ENCODE data around the gene POU1F1. TPM values are rescaled to one million over a fixed set of nuclear protein-coding genes. Genes with fewer than 3 reads are reported as not detected.

Gene POU1F1
- total and polyA plus RNA-seq, 2 donors from 2014 or later = not detected

DNA sequence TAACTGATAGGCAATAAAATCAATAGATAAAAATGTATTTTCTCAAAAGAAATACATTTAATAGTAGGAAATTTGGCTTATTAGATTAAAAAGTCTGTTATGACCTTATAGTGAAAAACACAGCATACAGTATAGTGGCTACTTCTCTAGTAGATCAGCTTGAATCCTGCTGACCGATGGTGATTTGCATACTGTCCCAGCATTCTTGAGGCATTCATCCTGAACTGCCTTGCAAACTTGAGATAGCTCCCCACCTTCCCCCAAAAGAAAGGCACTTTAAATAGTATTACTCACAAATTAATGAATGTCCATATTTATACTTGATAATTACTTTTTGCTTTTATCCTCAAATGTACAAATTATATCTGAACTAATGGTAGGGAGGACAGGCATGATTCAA is 42.6 kb downstream of the POU1F1 start:
- peaks cover 0 to 6% (median 0%) of the 10 kb centered on the region in 3 donors for H3K36me3 ChIP-seq (ENCODE audit: control insufficient read depth in 2 of 3, insufficient read depth in 3 of 3, low read length in 3 of 3)
- H3K9ac ChIP-seq (ENCODE audit: low read length in 3 of 3) = no peak overlapping the region
- H3K9me3 ChIP-seq (ENCODE audit: control insufficient read depth in 2 of 3, insufficient read depth in 1 of 3, low read length in 3 of 3) = no peaks in the 10 kb centered on the region
- H3K4me1 ChIP-seq (ENCODE audit: control insufficient read depth in 2 of 3, insufficient read depth in 2 of 3, low read depth in 1 of 3, low read length in 3 of 3) = peaks cover 0 to 2% (median 0%) of the 10 kb centered on the region in 3 donors
- TF ChIP-seq, protein P1, sequence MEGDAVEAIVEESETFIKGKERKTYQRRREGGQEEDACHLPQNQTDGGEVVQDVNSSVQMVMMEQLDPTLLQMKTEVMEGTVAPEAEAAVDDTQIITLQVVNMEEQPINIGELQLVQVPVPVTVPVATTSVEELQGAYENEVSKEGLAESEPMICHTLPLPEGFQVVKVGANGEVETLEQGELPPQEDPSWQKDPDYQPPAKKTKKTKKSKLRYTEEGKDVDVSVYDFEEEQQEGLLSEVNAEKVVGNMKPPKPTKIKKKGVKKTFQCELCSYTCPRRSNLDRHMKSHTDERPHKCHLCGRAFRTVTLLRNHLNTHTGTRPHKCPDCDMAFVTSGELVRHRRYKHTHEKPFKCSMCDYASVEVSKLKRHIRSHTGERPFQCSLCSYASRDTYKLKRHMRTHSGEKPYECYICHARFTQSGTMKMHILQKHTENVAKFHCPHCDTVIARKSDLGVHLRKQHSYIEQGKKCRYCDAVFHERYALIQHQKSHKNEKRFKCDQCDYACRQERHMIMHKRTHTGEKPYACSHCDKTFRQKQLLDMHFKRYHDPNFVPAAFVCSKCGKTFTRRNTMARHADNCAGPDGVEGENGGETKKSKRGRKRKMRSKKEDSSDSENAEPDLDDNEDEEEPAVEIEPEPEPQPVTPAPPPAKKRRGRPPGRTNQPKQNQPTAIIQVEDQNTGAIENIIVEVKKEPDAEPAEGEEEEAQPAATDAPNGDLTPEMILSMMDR (IDR thresholded peaks at IDR 0.05; ENCODE audit: borderline replicate concordance, extremely low read depth, insufficient read depth) = no peak
- FAIRE-seq = no peak
- no peak overlapping the region for H3K27ac ChIP-seq (ENCODE audit: low read depth in 2 of 2, low read length in 2 of 2)
- DNase-seq = peak in 1 of 5 donors; percentile 23
- intact Hi-C loops (cut with DNase I) = no loop called here
- H3K27me3 ChIP-seq (ENCODE audit: control insufficient read depth, insufficient read depth, low read length) = no peaks in the 10 kb centered on the region
- no peak overlapping the region for H3K4me3 ChIP-seq (ENCODE audit: low read length in 3 of 3)

DNA sequence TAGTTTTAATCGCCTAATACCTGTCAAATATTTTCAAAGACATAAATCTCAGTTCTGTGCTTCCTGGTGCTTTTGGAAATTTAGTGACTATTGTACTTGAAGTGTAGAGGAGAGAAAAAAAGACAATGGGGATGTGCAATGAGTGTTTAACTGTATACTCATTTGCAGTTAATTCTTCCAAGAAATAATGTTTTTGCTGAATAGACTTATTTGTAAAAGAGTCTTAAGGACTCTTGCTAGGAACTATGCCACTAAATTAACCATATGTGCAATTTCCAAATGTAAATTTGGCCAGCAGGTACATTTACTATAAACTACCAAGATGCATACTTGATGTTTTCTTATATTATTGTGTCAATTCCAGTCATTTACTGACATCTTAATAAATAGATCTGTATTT is 47.3 kb downstream of the POU1F1 start:
- Histone ChIP-seq H3K9me3 (ENCODE audit: control insufficient read depth in 2 of 3, insufficient read depth in 1 of 3, low read length in 3 of 3) (no peaks in the 10 kb centered on the region), H3K4me3 (ENCODE audit: low read length in 3 of 3) (peak overlapping the region in 1 of 3 donors; percentile 87), H3K9ac (ENCODE audit: low read length in 3 of 3) (no peak overlapping the region), H3K27me3 (ENCODE audit: control insufficient read depth, insufficient read depth, low read length) (no peaks in the 10 kb centered on the region), H3K27ac (ENCODE audit: low read depth in 2 of 2, low read length in 2 of 2) (no peak overlapping the region), H3K4me1 (ENCODE audit: control insufficient read depth in 2 of 3, insufficient read depth in 2 of 3, low read depth in 1 of 3, low read length in 3 of 3) (peaks cover 0 to 7% (median 4%) of the 10 kb centered on the region in 3 donors), H3K36me3 (ENCODE audit: control insufficient read depth in 2 of 3, insufficient read depth in 3 of 3, low read length in 3 of 3) (no peaks in the 10 kb centered on the region)
- TF ChIP-seq, protein P1 (IDR thresholded peaks at IDR 0.05; ENCODE audit: borderline replicate concordance, extremely low read depth, insufficient read depth) = no peak
- intact Hi-C loops (cut with DNase I) = no loop called here
- DNase-seq (no peak), FAIRE-seq (no peak)

DNA sequence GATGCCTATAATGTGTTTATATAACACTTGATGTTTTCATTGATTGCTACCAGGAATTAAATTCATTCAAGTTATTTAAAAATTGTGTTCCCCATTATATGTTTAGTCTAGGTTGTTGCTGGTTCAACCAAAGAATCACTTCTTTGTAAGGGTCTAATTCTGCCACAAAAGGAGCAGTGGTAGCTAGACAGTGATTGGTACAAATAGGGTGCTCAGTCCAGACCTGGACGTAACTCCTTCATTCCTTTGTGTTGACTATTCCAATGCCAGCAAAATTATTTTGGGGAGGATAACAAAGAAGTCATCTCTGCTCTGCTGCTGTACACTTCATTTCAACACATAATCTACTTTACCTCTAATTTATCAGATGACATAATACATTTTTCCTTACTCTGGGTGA is 48.1 kb downstream of the POU1F1 start:
- Histone ChIP-seq H3K9me3 (ENCODE audit: control insufficient read depth in 2 of 3, insufficient read depth in 1 of 3, low read length in 3 of 3) (no peaks in the 10 kb centered on the region), H3K27me3 (ENCODE audit: control insufficient read depth, insufficient read depth, low read length) (no peaks in the 10 kb centered on the region), H3K27ac (ENCODE audit: low read depth in 2 of 2, low read length in 2 of 2) (no peak overlapping the region), H3K4me3 (ENCODE audit: low read length in 3 of 3) (peak overlapping the region; percentile 87 to 98 (median 96)), H3K9ac (ENCODE audit: low read length in 3 of 3) (peak overlapping the region in 1 of 3 donors; percentile 89), H3K4me1 (ENCODE audit: control insufficient read depth in 2 of 3, insufficient read depth in 2 of 3, low read depth in 1 of 3, low read length in 3 of 3) (peaks cover 0 to 7% (median 2%) of the 10 kb centered on the region in 3 donors), H3K36me3 (ENCODE audit: control insufficient read depth in 2 of 3, insufficient read depth in 3 of 3, low read length in 3 of 3) (no peaks in the 10 kb centered on the region)
- FAIRE-seq (no peak), DNase-seq (peak in 2 of 5 donors; percentile 7 to 22)
- intact Hi-C loops (cut with DNase I) = no loop called here
- TF ChIP-seq, protein P1 (IDR thresholded peaks at IDR 0.05; ENCODE audit: borderline replicate concordance, extremely low read depth, insufficient read depth) = no peak

DNA sequence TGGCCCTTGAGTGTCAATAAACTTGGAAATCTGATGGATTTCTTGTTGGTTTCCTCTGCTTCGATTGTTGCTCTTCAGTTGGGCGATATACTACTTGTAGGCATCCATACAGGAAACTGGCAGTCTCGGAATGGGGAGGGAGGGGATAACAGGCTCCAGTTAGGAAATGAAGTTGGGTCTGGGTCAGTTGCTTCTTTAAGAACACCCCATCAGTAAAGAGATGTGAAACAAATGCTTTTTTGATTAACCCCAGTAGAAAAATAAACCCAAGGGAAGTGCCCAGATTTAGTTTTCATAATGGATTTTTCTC is 48.6 kb downstream of the POU1F1 start:
- peak overlapping the region; percentile 87 to 98 (median 96) for H3K4me3 ChIP-seq (ENCODE audit: low read length in 3 of 3)
- DNase-seq (no peak), FAIRE-seq (no peak)
- H3K27me3 ChIP-seq (ENCODE audit: control insufficient read depth, insufficient read depth, low read length) = no peaks in the 10 kb centered on the region
- H3K9ac ChIP-seq (ENCODE audit: low read length in 3 of 3) = peak overlapping the region; percentile 89 to 97 (median 93)
- intact Hi-C loops (cut with DNase I) = no loop called here
- H3K9me3 ChIP-seq (ENCODE audit: control insufficient read depth in 2 of 3, insufficient read depth in 1 of 3, low read length in 3 of 3) = no peaks in the 10 kb centered on the region
- H3K36me3 ChIP-seq (ENCODE audit: control insufficient read depth in 2 of 3, insufficient read depth in 3 of 3, low read length in 3 of 3) = no peaks in the 10 kb centered on the region
- H3K27ac ChIP-seq (ENCODE audit: low read depth in 2 of 2, low read length in 2 of 2) = peak overlapping the region; percentile 96 to 99
- TF ChIP-seq, protein P1 (IDR thresholded peaks at IDR 0.05; ENCODE audit: borderline replicate concordance, extremely low read depth, insufficient read depth) = no peak
- peaks cover 0 to 7% (median 2%) of the 10 kb centered on the region in 3 donors for H3K4me1 ChIP-seq (ENCODE audit: control insufficient read depth in 2 of 3, insufficient read depth in 2 of 3, low read depth in 1 of 3, low read length in 3 of 3)
